ENCODE measurements around the gene RIMBP2.

The RIMBP2 gene

GRCh38 chr12:130477266-130477665 is 238.8 kb downstream of the RIMBP2 start:
- DNase-seq, result no peak

DNA sequence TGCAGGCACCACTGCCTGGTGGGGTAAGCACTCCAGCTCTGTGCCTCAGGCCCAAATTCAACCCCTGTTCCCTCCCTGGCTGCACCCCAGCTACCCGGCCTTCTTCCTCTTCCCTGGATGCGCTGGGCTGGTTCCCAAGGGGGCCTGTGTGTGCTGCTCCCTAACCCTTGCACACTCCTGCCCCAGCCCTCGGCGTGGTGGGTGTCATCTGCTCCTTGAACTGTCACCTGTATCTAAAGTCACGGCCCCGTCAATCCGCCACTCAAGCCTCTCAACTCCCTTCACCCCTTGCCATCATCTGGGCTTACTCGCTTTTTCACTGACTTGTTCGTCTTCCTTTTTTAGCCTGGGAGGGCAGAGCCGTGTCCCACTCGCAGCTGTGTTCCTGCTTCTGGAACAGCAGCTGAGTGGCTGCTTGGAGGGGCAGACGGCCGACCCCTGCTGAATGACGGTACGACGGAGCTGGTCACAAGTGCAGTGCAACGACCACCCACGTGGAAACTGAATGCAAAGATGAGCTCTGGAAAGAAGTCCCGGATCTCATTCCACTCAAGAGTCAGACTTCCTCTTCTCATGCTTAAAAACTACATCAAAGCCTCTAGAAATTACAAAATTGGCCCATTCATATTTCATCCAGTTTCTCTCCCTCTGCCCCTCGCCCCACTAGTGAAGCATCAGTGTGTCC is 239.5 kb downstream of the RIMBP2 start:
- DNase-seq, result no peak

- no peak for DNase-seq
These were observed 241.4 kb downstream of the RIMBP2 start for GRCh38 chr12:130474599-130475269.

GRCh38 chr12:130473266-130473665 is 242.8 kb downstream of the RIMBP2 start:
- no peak for DNase-seq

DNA sequence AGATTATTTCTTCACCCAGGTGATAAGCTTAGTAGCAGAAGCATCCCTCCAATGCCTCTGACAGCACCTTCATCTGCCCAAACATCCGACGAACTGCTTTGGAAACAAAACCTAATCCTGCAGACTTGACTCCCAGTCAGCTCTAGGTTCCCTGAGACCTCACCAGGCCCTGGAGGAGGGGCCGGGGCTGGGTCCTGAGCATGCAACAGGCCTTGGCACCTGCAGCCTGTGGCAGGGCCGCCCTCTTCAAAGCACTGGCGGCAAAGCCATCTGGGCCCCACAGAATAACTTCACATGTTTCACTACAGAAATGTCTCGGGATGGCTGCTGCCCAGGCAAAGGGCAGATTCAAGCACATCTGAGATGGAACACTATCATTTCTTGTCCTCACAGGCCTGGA is 245.1 kb downstream of the RIMBP2 start:
- DNase-seq, result no peak

- DNase-seq, result no peak
These were observed 246.5 kb downstream of the RIMBP2 start for GRCh38 chr12:130469552-130469951.

DNA sequence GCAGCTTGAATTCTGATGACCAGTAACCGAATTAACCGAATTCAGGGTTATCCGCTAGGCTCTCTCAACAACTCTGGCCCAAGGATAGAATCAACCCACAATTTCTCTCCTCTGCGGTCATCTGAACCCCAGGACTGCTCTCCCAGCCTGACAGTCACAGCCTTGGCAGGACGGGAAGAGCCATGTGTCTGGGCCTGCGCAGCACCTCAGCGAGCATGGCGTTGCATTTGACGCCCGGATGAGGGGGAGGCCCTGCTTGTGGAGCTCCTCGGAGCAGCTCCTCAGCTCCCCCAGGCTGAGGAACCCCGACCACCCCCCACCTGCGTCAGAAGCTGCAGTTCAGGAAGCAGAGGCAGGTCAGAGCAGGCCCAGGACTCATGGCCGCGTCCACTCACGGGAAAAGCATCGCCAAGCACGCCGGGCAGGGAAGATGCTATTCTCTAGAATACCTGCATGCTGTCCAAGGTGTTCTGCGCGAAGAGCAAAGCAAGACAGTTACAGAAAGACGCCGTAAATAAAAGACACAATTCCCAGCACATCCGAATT is 247.3 kb downstream of the RIMBP2 start:
- DNase-seq, result no peak

DNA sequence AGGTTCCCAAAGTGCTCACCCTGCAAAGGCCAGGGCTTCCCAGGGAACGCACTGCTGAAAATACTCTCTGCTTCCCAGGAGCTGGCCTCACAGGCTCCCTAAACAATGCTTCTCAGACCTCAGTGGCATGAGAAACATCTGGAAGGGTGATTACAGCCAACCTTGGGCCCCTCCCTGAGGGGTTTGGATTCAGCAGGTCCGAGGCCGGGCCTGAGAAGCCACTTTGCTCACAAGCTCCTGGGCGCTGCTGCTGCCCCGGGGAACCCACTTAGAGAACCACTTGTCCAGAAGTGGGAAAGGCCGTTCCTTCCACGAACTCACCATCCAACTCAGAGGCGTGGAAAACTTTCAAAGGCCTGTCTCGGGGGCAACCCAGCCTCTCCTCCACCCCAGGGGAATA is 247.9 kb downstream of the RIMBP2 start:
- DNase-seq, result no peak

DNA sequence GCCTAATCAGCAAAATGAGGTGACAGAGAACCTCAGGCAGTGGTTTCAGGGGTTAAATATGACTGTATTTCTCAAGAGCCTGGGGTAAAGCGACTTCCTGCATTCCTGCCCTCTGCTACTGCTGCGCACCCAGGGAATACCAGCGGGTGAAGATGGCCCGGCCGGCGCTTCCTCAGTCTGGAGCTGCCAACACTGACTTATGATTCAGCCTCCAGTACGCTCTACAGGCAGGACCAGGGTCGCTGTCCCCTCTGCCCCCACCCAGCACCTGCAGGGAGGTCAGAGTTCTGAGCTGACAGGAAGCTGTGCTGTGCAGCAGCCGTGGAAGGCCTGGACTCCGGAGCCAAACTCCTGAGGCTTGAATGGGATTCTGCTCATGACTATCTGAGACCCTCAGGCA is 250.5 kb downstream of the RIMBP2 start:
- no peak for DNase-seq

GRCh38 chr12:130465046-130465445 is 251.1 kb downstream of the RIMBP2 start:
- DNase-seq, result no peak

GRCh38 chr12:130463818-130464670 is 252.1 kb downstream of the RIMBP2 start:
- no peak for DNase-seq

DNA sequence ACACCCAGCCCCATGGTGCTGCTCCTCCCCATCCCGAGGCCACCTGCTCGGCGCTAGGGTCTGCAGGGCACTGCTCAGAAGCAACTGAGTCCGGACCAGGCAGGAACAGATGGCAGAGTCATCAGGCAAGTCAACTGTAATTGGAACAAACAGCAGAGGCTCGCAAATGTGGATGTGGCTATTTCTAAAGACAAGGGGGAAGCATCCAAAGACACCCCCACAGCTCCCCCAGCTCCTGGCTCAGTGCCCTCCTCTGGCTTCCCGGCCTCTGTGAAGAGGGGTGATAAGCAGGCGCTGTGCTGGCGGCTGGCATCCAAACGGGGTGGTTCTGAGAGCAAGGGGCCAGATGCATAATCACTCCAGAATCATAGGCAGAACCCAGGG is 252.8 kb downstream of the RIMBP2 start:
- DNase-seq, result no peak

- no peak for DNase-seq
These were observed 253.4 kb downstream of the RIMBP2 start for GRCh38 chr12:130462558-130463274.

DNA sequence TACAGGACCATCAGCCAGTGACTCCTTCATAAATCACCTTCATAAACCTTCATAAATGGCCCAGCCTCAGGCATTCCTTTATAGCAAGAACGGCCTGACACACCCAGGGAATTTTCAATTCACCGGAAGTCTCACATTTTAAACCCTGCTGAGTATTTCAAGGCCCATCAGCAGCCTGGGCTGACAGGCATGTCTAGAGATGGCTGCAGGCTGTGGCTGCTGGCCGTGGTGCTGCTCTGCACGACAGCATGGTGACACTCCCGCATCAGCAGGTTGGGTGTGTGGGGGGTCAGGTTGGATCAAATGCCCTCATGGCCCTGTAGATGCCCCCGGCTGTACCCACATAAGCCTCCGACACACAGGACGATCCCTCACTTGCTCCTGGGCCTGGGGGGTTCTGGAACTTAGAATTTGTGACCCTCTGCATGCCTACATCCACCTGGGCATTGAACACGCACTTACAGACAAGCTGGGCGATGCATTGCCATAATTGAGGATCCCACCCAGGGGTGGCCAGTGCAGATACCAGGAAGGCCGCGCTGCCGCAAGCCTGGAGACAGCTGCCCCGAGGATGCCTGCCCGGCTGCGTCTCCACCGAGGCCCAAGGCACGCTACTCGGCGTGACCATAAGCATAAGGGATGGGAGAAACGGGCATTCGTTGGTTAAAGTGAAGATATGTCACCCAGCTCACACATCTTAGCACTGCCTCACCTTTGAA is 254.1 kb downstream of the RIMBP2 start:
- DNase-seq, result no peak

GRCh38 chr12:130461447-130461815 is 254.7 kb downstream of the RIMBP2 start:
- DNase-seq, result no peak

DNA sequence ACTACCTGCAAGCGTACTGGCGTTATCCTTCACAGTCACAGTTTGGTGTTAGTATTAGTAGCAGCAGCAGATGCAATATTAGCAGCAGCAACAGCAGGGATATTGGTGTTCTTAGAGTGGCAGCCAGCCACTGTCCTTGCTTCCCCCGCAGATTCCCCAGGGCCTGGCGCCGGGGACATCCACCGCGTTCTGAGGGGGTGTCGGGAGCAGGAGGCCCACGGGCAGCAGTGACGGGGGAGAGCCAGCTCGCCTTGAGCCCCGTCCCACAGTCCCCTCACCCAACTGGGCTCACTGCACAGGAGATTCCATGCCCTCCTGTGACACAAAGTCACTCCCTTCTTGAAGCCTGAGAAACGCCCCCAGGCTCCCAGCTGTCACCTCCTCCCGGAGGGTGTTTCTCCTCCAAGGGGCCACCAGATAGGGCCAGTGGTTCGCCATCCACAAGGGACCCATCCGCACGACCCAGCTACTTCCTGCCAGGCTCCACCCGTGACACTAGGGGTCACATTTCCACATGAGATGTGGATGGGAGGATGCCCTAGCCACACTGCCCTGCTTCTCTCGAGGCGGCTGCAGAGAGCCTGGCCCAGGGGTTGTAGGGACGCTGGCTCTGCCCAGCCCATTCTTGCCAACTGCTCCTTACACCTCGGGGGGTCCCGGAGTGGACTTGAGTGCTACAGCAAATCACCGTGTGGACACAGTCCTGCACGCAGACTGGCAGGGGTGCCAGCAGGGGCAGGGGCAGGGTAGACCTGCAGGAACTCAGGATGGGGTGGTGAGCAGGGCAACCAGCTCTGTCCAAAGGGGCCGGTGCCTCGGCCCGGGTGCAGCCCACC is 255.3 kb downstream of the RIMBP2 start:
- DNase-seq, result no peak

DNA sequence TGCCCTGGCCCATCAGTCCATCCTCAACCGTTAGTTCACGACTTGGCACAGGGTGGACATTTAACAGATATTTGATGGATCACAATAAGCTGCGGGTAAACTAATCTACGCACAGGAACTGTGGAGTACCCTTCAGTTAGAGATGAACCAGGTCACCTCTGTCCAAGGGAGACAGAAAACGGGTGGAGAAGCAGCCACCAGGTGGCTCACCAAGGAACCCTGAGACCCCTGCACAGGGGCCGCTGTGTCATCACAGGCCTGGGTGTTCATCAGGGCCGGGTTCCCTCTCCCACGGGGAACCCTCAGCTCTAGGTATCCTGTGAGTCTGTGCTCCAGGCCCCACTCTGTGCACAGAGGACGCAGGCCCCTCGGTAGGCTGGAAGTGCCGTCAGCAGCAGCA is 256.2 kb downstream of the RIMBP2 start:
- no peak for DNase-seq

DNA sequence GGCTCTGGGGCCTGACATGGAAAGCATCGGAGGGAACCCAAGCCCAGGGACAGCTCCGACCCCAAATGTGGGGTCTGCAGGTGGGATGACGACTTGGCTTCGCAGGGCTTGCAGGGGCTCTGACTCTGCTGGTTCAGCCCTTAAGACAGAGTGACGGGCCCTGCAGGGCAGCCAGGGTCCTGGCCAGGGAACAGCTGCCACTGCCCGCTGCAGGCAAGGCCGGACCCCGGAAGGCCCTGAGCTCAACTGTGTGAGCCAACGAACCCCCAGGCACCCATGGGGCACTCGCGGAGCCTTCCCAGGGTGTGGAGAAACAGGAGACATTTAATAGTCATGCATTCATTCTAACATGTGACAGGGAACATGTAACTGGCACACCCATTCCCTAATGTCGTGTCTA is 257.8 kb downstream of the RIMBP2 start:
- DNase-seq, result no peak

- DNase-seq, result no peak
These were observed 258.9 kb downstream of the RIMBP2 start for GRCh38 chr12:130457215-130457614.

DNA sequence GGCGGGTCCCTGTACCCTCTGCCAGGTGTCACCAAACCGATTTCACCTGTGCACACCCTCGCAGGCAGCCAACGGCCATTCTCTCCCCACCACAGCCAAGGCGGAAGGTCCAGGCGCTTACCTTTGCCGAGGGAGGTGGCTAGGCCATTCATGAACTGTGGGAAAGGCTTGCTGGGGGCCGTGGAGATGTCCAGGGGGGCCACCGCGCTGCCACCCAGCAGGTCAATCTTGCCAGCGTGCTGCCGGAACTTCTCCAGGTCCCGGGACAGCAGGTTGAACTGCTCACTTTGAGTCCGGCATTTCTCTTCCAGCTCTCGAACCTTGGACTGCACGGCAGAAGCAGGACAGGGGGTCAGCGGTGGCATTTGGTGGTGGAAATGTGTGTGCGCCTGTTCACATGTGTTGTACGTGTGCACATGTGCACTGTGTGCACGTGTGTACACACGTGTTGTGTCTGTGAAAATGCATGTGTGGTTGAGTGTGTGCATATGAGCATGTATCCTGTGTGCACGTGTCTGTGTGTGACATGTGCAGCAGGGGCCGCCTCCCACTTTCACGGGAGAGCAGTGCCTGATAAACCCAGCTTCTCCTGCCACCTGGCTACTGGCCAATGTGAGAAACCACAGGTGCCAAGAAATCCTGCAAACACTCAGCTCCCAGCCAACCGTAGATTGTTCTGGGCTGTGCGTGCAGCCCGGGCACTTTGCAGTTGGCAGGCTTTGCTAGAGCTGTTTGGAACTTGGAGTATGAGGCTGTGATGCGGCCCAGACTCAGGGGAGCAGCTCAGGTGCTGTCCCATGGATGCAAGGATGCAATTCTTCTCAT is 259.5 kb downstream of the RIMBP2 start:
- no peak for DNase-seq

Measured in left hindlimb (tissue), 1 donor.